NCI-H2107 treated with DMSO at 0.1 percent for 48 hours (cell line): Measurements from ENCODE around the gene PPFIA2.

Source experiments
- DNase-seq: peaks from one replicate; lab custom pipeline; 2025; ENCODE audit not compliant: unreplicated experiment; lab: John Stamatoyannopoulos, UW

Gene PPFIA2

GRCh38 chr12:81759190-81760051 lies at the start of gene PPFIA2:
TSS of gene PPFIA2 (minus strand) at chr12:81759350.
- peak; percentile 67 for DNase-seq

DNA sequence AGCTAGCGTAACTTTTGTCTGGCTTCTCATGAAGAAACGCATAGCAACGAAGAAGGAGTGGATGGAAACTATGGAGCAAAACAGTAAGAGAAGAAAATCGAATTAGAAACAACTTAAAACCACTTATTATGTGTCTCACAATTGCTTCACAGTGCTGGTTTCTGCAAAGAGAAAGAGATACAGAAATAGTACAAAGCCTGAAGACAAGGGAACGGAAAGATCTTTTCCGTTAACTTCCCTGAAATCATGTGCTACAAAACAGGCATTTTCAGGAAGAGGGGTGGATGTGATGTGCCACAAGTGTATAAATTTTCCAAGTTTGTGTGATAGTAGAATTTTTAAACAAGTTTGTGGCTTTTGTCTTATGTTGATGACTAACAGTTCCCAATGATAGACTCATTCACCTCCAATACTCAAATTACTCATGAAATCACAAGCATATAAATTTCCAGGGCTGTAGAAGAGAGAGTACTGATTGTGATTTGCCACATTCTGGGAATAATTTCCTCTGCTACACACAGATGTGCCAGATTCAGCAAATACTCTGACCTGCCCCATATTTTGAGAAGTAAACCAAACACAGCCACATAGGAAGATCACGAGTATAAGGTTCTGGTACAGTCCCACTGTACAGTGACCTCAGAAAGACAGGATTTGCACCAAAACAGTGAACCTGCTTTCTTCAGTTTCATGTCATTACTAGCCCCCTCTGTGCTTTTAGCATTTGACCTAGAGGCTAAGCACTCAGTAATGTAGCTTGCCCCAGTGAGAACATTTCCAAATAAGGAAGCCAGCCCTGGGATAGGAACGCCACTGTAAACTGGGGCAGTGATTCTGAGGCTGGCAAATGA lies 41.4 kb upstream of the PPFIA2 start:
- DNase-seq, result no peak

DNA sequence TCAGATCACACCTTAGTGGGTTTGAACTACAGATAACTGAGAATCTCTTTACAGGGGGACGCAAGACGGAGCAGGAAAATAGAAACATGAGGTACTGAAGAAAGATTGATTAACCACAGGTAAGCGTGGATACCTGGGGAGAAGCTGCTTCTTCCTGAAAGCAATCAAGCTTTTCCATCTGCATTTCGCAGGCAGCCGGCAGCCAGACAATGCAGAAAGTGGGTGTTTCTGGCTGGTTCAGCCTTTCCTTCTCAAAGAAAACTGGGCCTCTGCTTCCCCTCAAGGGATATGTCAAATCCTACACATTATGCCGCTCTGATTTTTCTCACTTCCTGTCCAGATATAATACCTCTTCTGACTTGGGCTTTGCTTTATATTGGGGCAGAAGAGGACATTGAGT lies 39.1 kb upstream of the PPFIA2 start:
- DNase-seq, result no peak

- no peak for DNase-seq
These were observed 38.0 kb upstream of the PPFIA2 start for GRCh38 chr12:81797100-81797499.

DNA sequence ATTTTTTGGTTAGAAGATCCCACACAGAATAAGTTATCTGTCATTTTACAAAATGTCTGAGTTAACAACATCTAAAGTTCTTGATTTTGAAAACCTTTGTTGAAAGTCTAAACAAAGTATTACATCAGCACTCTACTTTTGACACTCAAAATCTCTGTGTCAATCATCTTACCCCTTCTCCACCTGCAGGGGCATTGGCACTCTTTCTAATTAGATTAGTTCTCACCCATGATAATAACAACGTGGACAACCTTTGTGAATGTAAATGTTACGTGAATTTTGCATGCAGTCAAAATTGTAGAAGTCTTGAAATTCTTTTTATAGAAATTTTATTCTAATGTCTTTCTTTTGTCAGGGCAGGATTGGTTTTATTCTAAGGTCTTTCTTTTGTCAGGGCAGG lies 33.5 kb upstream of the PPFIA2 start:
- no peak for DNase-seq

DNA sequence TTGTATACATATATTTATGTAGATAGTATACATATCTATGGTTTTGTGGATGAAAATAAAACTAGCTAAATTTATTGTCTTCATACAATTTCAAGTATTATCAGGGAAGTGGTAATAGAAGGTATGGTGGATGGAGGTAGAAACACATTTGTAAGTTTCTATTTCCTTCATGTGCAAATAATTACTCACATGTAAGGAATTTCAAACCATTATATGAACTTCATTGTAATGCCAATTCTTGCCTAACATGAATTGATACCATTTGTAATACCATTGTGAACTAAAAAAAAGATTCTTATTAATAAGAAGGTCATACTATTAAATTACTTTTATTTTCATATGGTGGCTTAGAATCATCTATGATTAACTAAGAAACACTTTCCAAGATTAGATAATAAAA lies 20.1 kb upstream of the PPFIA2 start:
- no peak for DNase-seq

GRCh38 chr12:81778719-81779118 lies 19.6 kb upstream of the PPFIA2 start:
- no peak for DNase-seq

DNA sequence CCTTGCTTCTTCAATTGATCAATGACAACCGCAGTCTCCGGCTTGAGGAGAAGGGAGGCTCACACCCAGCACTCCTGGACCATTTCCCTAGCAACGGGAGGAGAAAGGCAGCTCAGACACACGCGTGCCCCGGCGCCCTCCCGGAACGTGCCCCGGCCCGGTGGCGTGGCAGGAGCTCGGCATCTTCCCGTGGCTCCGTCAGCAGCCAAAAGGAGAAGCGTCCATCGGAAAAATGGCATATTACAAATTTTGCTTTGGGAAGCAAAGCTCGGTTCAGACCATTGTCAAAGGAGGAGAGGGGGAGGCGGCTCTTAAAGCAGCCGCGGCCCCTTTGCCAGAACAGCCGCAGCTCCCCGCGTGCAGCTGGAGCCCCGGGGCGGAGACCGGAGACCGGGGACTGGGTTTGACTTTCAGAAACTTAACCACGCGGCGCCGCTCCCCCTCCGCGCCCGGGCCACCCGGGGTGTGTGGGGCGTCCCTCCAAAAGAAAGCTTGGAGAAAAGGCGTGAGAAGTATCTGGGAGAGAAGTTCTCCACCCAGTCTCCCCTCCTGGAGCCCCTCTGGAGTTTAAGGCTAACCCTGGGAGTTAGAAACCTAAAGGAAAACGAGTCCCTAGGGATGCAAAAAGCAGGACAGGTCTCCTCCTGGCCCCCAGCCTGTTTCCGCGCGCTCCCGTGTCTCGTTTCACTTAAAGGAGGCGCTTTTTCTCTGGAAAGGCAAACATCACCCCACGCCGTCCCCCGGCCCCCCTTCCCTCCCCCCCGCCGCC lies 545 bp downstream of the PPFIA2 start:
- peak; percentile 67 for DNase-seq

DNA sequence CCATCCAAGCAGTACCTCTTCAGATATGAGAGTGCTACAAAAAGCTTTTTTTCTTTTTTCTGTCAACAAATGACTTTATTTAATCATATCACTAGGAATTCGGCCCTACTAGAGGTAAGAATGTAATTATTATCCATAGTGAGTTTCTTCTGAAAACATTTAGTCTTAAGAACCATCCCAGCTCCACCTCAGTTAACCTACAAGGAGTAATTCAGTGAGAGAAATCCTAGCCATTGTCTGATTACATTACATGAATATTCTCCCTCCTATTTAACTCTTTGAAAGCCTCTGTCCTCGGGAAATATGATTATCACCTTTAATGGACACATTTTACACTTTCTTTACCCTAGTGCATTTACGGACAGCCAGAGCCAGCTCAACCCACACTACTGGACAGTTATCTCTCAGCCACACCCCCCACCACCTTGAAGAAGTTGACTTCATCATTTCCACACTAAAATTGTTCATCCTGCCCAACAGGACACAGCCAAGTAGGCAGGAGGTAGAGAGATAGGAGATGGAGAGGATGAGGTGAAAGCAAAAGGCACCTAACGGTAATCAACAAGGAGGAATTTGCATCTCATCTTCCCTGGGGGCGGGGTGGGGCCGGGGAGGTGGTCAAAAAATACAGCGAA lies 1.3 kb downstream of the PPFIA2 start:
- DNase-seq, result no peak

GRCh38 chr12:81729781-81730180 lies 29.4 kb downstream of the PPFIA2 start:
- DNase-seq, result no peak

DNA sequence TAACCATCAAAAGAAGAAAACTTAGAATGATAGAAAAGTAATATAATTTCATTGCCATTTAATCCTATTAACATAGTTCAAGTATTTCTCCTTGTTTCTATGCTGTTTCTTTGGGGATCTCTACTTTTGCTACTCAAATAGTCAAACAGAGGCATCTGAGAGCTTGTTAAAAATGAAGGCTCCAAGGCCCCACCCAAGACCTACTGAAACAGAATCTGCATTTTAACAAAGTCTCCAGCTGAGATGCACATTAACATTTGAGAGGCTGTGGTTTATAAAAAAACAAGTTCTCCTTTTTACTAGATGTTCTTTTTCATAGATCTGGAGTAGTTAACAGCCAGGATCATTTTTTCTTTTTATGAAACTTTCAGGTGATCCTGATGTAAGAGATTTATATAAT lies 31.8 kb downstream of the PPFIA2 start:
- DNase-seq, result peak; percentile 25

DNA sequence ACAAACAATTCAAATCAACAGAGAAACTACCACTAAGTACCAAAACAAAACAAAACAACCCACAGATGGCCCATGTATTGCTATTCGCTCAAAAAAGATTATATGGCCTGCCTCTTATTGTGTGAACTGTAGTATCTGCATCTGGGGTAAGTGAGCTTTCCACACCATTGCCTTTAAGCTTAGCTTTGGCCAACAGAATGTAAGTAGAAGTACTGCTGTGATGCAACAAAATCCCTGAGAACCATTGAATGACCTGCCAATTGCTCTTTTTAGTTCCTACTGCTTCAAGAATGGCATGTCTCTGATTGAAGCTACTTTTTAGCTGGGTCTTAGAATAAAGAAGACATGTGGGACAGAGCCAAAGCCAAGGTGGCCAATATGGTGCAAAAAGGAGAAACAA lies 32.5 kb downstream of the PPFIA2 start:
- peak; percentile 20 for DNase-seq

GRCh38 chr12:81723361-81723760 lies 35.8 kb downstream of the PPFIA2 start:
- DNase-seq, result no peak

DNA sequence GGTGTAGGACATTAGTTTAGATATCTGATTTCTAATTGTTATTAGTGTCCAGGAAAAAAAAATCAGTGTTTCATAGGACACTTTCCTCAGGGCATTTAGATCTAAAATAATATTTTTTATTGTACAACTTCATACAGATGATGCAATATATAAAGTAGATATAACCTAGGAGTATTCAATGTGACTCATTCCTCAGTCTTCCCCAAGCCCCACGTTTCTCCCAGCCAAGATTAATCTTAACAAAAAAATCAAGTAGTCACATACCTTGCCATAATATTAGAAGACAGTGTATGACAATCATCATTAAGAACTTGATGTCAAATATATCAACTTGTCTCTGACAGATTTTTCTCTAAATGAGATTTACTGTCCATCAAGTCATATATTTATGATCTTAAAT lies 37.1 kb downstream of the PPFIA2 start:
- DNase-seq, result no peak

- no peak for DNase-seq
These were observed 40.5 kb downstream of the PPFIA2 start for GRCh38 chr12:81718616-81719015.

DNA sequence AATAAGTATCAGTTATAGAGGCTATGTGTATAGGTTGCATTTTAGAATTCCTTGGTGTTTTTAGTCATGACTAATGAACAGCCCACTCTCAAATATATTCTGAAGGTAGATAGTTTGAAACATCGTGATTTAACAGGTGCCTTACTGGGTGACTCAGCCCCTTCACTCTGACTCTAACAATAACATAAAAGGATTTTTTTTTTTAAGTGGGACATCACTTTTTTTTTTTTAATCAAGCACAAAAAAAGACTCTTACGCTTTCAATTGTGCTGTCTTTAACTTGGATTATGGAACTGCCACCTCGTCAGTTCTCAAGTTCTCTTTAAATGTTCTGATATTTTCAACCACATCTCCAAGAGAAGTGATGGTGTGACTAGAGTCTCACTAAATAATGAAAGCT lies 46.6 kb downstream of the PPFIA2 start:
- DNase-seq, result no peak

GRCh38 chr12:81705586-81705985 lies 53.6 kb downstream of the PPFIA2 start:
- DNase-seq, result no peak

DNA sequence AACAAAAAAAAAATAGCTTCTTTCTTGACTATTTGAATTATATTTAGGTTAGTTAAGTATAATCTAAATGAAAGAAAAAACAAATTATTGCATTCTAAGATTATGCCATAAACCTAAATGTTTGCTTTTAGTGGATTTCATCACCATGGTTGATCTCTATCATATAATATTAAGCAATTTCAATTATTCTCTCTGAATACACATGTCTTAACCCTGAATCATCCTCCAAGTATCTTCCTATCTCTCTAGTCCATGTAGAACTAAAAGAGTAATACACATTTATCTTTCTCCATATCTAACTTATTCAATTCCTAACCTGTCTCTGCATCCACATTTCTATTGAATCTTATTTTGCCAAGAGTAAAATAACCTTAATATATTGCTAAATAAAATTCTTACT lies 59.6 kb downstream of the PPFIA2 start:
- no peak for DNase-seq

DNA sequence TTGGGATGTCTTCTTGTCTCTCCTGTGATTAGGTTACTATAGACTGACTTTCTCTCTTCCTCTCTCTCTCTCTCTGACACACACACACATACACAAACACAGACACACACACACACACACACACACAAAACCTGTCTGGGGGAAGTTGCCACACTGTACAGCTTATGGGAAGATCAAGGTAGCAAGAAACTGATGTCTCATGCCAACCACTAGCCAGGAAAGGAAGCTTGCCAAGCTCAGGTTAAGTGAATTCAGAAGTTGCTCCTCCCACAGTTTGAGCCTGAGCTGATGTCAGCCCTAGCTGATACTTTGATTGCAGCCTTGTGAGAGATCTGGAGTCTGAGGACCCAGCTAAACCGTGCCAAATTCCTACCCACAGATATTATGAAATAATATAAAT lies 67.1 kb downstream of the PPFIA2 start:
- DNase-seq, result no peak

DNA sequence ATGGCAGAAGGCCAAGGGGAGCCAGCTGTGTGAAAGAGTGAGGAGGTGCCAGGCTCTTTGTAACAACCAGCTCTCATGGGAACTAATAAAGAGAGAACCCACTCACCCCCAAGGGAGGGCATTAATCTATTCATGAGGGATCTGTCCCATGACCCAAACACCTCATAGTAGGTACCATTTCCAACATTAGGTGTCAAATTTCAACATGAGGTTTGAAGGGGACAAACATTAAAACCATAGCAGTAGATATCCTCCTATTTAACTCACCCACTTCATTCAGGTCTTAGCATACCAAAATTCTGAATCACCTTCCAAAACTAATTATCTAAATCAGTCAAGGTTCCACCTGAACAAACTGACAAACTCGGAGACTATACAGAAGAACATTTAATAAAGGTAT lies 75.3 kb downstream of the PPFIA2 start:
- peak; percentile 55 for DNase-seq

DNA sequence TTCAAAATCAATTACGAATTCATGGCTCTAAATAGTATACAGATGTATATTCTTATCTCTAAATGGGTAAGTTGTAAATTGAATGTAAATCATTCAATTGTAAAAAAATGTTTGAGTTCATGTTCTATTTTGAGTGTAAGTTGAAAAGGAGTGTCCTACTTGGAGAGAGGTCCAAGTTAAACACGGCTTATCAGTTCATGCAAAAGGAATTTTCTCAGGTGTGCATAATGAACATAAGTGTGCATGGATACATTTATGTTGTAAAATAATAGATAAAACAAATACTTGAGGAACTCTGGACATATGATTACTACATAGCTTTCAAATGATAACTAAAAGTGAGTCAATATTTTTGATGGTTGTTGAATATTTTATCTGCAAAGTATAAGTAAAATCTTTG lies 79.5 kb downstream of the PPFIA2 start:
- DNase-seq, result no peak
